Measurements from ENCODE around the gene VPS52.
"Not testable (repeated sequence)": the region's sequence is repeated elsewhere in the genome, so short reads cannot be mapped to it uniquely, and the experiment has no call there.

VPS52 gene

DNA sequence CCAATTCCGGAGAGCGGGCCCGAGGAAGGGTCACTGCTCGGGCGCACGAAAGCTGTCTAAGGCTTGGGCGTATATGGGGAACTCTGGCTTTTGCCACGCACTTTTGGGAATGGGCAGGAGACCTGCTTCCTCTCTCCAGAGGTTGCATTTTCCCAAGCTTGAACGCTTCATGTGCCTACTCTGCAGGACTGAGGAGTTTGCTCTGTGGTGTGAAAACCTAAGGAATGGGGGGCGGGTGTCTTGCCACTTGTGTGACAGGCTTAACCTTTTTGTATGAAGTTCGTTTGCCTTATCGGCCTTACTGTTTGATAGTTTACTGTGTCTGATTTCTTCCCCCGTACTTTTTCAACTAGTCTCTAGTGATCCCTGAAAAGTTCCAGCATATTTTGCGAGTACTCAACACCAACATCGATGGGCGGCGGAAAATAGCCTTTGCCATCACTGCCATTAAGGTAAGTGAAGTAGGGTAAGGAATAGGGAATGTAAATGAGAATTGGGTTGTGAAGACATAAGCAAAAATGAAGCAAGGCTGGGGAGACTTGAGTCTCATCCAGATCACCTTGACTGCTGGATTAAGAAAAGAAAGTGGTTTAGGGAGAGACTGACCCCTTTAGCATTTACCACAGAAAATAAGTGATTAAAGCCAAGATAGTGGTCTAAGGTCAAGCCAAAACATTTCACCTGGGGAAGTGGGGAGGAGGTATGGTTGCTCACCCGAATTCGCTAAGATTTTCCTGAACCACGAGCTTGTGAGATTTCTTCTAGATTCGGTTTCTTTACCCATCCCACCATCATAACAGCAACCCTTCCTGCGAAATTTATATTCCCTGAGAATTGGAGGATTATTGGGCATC, 826 bp upstream of the VPS52 start:
- TF ChIP-seq, protein P1, sequence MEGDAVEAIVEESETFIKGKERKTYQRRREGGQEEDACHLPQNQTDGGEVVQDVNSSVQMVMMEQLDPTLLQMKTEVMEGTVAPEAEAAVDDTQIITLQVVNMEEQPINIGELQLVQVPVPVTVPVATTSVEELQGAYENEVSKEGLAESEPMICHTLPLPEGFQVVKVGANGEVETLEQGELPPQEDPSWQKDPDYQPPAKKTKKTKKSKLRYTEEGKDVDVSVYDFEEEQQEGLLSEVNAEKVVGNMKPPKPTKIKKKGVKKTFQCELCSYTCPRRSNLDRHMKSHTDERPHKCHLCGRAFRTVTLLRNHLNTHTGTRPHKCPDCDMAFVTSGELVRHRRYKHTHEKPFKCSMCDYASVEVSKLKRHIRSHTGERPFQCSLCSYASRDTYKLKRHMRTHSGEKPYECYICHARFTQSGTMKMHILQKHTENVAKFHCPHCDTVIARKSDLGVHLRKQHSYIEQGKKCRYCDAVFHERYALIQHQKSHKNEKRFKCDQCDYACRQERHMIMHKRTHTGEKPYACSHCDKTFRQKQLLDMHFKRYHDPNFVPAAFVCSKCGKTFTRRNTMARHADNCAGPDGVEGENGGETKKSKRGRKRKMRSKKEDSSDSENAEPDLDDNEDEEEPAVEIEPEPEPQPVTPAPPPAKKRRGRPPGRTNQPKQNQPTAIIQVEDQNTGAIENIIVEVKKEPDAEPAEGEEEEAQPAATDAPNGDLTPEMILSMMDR (conservative IDR thresholded peaks at IDR 0.05; ENCODE audit: low read length) = no peak
- peak overlapping the region; percentile 96 for H3K4me3 ChIP-seq (ENCODE audit: low read length)
- peak; percentile 8 for DNase-seq (ENCODE audit: low read depth)

DNA sequence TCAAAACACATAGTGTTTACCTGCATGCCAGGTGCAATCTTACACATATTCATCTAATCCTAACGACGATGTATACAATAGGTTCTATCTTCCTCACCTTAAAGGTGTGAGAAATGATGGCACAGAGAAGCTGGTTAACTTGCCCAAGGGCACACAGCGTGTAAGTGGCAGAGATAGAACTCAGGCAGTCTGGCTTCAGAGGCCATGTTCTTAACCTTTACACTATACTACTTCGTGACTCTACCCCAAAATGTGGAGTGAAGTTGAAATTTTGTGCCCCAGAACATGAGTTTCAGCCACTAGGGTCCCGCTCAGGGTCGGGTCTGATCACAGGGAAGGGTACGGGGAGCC, 584 bp downstream of the VPS52 start:
- DNase-seq (ENCODE audit: low read depth) = peak; percentile 20
- H3K4me3 ChIP-seq (ENCODE audit: low read length) = peak overlapping the region; percentile 96
- TF ChIP-seq, protein P1 (conservative IDR thresholded peaks at IDR 0.05; ENCODE audit: low read length) = no peak; the same call in 1 of the 2 replicates

DNA sequence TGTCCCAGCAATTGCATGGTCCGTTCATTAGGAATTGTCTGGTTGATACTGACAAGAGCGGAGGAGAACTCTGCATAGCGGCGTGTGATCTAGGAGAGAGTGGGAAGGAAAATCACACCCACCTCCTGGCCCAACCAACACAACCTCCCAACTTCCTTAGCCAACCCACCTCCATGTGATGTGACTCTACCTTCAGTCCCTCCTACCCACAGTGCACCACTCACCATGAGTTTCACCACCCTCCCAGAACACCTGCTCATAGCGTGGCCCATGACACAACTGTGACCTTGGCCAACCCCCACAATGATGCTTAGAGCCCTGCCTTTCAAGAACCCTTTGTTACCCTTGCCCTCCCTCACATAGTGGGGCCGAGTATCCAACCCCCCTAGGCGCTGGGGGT, 7.7 kb downstream of the VPS52 start:
- H3K4me3 ChIP-seq (ENCODE audit: low read length) = no peak overlapping the region
- DNase-seq (ENCODE audit: low read depth) = no peak
- TF ChIP-seq, protein P1 (conservative IDR thresholded peaks at IDR 0.05; ENCODE audit: low read length) = no peak

DNA sequence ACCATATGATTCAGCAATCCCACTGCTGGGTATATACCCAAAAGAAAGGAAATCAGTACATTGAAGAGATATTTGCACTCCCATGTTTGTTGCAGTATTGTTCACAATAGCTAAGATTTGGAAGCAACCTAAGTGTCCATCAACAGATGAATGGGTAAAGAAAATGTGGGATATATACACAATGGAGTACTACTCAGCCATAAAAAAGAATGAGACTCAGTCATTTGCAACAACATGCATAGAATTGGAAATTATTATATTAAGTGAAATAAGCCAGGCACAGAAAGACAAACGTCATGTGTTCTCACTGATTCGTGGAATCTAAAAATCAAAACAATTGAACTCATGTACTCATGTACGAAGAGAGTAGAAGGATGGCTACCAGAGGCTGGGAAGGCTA, 9.2 kb downstream of the VPS52 start:
- not testable (repeated sequence) for DNase-seq (ENCODE audit: low read depth); H3K4me3 ChIP-seq (ENCODE audit: low read length)

DNA sequence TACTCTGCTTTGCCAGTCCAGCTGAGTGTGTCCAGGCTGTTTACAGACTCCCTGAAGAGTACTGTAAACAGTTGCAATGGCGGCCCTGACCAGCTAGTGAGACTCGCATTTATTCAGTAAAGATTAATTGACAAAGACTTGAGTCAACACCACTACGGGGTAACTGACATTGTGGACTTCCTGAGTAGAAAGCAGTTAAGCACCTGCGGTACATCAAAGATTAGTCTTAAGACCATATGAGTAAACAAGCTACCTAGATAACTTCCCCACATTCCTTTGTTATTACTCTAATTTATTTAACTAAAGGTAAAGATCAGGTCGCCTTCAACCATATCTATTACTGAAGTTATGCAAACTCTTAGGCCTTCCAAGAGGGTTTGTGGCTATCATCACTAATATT, 12.6 kb downstream of the VPS52 start:
- H3K4me3 ChIP-seq (ENCODE audit: low read length) = no peak overlapping the region
- DNase-seq (ENCODE audit: low read depth) = no peak
- TF ChIP-seq, protein P1 (conservative IDR thresholded peaks at IDR 0.05; ENCODE audit: low read length) = no peak

DNA sequence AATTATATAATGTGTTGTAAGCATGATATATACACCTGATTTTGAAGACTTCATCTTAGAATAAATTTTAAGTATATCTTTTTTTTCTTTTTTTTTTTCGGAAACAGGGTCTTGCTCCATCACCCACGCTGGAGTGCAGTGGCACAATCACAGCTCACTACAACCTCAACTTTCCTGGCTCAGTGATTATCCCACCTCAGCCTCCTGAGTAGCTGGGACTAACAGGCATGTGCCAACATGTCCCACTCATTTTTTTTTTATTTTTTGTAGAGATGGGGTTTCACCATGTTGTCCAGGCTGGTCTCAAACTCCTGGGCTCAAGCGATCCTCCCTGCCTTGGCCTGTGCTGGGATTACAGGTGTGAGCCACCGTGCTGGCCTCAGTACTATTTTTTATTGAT, 17.1 kb downstream of the VPS52 start:
- TF ChIP-seq, protein P1 (conservative IDR thresholded peaks at IDR 0.05; ENCODE audit: low read length) = no peak
- H3K4me3 ChIP-seq (ENCODE audit: low read length) = no peak overlapping the region
- no peak for DNase-seq (ENCODE audit: low read depth)

DNA sequence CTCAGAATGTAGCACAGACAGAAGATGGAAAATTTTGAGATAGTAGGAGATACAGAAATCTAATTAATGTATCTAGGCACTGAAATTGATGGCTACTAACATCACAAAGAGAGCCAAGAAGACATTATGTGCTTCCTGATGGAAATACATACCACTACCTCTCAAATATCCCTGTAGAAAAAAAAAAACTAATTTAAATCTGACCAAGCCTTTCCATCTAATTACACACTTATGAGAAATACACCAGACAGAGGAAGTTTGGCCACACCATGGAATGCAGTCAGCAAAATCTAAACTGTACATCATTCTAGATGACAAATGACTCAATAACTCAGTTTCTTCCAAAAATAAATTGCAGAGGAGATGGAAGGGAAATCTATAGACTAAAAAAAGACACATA, 18.9 kb downstream of the VPS52 start:
- H3K4me3 ChIP-seq (ENCODE audit: low read length) = no peak overlapping the region
- DNase-seq (ENCODE audit: low read depth) = peak; percentile 53
- TF ChIP-seq, protein P1 (conservative IDR thresholded peaks at IDR 0.05; ENCODE audit: low read length) = no peak
